COR-L47 (cell line): ENCODE data around the gene EFNB2.

Experiments used
- DNase-seq: peaks from one replicate; lab custom pipeline; 2025; lab: John Stamatoyannopoulos, UW

The EFNB2 gene, protein sequence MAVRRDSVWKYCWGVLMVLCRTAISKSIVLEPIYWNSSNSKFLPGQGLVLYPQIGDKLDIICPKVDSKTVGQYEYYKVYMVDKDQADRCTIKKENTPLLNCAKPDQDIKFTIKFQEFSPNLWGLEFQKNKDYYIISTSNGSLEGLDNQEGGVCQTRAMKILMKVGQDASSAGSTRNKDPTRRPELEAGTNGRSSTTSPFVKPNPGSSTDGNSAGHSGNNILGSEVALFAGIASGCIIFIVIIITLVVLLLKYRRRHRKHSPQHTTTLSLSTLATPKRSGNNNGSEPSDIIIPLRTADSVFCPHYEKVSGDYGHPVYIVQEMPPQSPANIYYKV

DNA sequence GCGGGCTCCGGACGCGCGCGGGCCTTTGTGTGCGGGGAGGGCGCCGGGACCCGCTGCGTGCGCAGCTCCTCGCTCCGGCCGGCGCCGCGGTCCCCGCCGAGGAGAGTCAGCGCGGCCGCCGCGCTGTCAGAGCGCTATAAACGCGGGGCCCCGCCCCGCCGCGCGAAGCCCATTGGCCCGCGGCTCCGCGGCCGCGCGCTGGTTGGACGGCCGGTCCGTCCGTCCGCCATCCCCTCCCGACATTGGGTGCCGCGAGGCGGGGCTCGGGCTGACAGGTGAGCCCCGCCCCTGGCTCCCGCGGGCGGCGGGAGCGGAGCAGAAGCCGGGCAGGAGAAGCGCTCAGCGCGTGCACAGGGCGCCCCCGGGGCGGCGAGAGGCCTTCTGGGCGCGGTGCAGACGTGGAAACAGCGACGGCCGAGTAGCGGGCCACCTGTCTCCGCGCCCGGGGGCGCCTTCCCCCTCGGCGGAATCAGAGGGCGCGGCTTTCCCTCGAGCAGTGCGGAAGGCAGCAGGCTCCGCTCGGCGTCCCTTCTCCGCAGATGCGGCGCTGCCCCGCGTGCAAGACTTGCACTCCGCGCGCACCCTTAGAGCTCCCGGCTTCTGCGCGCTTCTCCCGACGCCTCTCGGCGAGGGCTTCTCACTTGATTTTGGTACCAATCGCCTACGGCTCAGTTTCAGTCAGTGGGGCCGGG is at the start of gene EFNB2:
TSS of gene EFNB2 (minus strand) at position 111 of the 692 bp plus-strand sequence. CDS start 698 bp downstream, outside the sequence.
- DNase-seq: peak; percentile 97

DNA sequence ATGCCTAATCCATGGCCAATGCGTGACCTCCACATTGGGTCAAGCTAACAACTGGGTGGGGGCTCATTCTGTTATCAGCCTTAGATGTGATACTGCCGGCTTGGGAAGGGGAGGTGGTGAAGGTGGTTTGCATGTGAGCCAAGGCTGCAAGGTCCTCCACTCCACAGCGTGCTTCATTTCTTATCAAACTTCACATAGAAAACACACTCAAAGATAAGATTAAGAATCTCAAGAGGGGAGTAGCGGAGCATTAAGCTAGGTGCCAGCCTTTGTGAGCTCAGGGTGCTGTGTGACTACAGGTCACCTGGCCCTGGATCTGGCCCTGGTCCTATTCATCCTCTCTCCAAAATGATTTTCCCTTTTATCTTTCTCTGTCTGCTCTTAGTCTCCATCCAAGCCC is 45.8 kb upstream of the EFNB2 start:
- DNase-seq: no peak

GRCh38 chr13:106575896-106576295 is 40.4 kb upstream of the EFNB2 start:
- no peak for DNase-seq

DNA sequence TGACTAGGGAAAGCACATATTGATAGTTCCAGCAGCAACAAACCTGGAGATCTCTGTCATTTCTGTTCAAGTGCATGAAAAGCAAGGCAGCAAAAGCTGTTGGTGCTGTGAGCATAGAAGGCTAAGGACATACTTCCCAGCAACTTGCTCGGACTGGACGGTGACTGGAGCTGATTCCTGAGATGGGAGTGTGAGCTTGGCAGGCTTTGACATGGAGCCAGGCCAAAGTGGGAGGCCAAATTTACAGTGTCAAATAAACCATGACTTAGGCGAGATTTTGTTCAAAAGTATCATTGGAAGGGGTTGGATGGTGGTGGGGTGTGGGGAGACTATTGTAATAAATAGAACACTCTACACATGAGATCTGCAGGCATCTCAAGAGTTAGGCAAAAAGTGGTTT is 38.4 kb upstream of the EFNB2 start:
- no peak for DNase-seq

- DNase-seq: no peak
Measured at GRCh38 chr13:106573284-106573846, 37.9 kb upstream of the EFNB2 start.

DNA sequence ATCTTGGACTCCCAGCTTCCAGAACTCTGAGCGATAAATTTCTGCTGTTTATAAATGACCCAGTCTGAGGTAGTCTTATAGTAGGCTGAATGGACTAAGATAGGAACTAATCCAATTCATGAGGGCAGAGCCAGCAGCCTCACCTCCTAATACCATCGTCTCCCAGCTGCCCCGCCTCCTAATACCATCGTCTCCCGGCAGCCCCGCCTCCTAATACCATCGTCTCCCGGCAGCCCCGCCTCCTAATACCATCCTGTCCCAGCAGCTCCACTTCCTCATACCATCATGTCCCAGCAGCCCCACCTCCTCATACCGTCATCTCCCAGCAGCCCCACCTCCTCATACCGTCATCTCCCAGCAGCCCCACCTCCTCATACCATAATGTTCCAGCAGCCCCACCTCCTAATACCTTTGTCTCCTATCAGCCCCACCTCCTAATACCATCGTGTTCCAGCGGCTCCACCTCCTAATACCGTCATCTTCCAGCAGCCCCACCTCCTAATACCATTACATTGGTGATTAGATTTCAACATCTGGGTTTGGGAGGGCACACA is 34.9 kb upstream of the EFNB2 start:
- DNase-seq: peak; percentile 57

DNA sequence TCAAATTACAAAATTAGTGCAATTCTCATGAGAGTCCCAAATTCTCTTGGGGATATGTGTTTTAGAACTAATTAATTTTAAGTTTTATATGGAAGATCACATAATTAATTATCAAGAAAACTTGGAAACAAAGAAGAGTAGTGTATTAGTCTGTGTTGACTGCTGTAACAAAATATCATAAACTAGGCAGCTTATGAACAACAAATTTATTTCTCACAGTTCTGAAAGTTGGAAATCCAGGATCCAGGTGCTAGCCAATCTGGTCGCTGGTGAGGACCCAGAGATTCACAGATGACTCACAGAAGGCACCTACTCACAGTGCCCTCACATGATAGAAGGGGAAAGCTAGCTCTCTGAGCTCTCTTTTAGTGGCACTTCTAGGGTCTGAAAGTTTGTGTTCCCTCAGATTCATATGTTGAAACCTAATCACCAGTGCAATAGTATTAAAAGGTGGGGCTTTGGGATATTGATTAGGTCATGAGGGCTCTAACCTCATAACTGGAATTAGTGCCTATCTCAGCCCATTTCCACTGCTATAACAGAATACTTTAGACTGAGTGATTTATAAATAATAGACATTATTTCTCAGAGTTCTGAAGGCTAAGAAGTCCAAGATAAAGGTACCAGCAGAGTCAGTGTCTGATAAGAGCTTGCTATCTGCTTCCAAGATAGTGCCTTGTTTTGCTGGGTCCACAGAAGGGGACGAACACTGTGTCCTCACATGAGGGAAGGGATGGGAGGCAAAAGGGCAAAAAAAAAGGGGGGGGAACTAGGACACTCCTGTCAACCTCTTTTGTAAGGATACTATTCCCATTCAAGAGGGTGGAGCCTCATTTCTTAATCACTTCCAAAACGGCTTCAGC is 34.0 kb upstream of the EFNB2 start:
- no peak for DNase-seq

DNA sequence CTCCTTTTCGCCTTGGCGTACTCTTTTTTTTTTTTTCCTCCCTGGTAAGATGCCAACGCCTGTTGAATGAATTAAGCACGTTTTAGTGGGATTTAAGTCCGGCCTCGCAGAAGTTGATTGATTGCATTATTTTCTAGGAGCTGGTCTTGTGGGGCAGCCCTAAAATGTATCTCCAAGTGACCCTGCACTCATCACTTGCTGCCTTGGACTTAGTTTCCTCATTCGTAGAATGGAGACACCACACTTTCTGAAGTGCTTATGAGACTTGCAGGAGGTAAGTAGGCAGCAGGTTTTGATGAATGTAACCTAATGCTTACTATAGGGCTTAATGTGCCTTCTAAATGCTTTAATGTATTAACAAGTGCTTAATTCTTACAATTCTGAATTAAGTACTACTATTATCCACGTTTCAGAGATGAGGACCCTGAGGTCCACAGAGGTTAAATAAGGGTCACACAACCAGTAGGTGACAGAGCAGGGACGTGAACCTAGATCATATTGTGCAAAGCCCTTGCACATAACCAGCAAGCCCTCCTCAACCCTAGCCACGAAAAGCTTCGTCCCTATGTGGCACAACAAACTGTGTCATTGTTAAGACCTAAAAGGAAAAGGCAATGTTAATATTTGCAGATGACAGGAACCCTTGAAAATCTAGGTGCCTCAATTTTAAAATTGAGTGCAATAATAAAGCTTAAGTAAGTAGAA is 33.0 kb upstream of the EFNB2 start:
- no peak for DNase-seq

DNA sequence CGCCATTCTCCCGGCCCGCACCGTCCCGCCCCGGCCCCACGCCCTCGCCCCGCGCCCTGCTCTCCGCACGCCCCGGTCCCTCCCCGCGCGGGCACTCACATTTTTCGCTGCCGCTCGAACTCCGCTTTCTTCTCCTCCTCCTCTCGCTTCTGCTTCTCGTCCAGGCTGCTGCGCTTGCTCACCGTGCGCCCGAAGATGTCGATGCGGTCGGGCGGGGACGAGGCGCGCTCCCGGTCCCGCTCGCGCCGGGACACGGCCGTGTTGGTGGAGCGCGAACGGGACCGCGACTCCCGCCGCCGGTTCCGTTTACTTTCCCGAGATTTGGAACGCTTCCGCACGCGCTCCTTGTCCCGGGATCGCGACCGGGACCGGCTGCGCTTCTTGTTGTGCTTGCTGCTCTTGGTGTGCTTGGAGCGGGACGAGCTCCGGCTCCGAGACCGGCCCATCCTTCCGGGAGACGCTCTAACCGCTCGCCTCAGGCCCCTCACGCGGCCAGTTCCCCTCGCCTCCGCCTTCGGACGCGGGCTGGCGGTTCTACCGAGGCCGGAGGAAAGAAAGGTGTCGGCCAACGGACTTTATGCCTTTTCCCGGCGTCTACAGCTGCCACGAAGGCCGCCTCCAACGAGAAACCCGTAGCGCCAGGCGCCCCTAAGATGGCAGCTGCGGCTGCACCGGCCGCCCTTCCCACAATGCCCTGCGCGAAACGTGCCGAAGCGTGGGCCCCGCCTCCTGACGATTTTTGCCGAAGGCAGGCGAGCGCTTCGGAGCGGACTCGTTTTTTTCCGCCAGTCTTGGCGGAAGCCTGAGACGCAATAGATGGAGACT is 32.2 kb upstream of the EFNB2 start, which contains the start of gene ARGLU1:
TSS of gene ARGLU1 (minus strand) at position 664 of the 825 bp plus-strand sequence. CDS start at position 446, 218 bp downstream.
- peak; percentile 96 for DNase-seq

DNA sequence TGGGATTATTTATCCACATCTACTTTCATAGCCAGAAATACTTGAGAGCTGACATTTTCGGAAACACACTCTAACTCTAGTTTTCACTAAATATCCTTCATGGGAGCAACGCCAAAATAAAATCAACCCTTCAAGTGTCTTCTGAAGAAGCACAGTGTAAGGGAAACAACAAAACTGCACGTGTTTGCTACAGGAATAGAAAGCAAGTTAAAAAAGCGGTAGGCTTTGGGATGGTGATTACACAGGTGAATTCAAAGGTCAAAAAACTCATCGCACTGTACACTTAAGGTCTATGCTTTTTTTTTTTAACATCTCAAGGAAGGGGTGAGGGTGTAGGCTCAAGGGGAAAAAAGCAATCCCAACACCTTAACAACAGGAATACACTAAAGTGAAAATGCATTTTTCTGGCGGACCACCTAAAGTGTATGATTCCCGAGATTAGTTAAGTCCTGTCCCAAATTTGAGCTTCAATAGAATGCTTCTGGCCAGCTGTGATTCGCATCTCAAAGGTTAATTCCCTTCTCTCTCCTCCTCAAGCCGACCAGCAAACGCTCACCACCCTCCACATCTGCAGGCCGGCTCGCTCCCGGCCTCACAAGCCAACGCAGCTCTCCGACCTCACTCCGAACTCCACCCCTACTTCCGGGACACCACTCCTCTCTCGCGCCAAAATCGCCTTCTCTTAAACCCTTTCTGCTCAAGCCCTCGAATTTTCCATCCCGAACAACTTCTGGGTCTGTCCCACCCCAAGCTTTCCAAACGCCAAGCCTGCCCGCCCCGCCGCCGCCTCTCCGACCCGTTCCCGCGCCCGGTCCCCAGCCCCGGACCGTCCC is 31.4 kb upstream of the EFNB2 start:
- DNase-seq: peak; percentile 35

DNA sequence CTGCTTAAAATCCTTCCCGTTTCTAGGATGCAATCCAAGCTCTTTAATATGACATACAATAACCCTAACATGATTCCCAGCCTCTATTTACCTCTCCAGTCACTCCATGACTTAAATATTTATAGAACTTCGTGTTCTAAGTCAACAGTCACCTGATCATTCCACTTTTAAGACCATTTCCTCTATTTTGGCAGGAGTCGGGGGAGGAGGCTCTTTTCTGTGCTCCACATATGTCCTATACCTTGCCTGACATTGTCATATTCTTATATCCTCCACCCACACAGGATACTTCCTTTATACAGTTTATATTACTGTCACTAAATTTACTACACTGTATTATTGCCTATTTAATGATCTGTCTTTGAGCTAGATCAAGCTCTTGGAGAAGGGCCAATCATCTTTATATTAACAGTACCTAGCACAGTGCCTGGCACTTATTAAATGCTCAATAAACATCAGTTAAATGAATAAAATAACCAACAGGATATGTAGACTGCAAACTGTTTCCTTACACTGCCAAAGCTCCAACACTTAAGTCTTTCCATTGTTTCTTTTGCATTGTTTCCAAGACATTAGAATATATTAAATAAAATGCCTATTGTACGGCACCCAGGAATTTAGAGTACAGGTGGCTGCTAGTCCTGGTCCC is 29.8 kb upstream of the EFNB2 start:
- DNase-seq: no peak

- no peak for DNase-seq
Measured at GRCh38 chr13:106562301-106562700, 26.8 kb upstream of the EFNB2 start.

DNA sequence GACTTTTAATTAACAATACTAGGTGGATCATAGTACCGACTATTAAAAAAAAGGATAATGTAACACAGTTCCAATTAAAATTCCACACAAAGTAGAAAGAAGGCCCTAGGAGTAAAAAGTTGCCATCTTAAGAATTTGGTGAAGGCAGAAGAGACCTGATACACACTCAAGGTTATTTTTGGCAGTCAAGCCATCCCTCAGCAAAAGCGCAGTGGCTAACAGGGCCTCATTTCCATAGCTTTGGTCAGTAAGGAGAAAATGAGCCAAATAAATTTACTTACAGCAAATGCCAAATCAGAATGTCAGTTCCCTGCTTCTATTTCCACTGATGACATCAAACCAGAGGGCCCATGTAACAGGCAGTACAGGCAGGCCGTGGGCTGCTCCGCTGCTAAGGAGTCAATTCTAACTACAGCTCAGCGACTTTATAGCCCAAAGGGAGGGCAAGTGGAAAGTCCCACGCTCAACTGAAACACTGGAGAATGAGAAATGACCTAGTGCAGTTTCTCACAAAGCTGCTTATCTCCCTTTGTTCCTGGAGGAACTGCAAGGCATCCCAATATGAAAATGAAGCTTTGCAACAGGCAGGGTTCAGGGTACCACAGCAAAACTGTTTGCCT is 26.2 kb upstream of the EFNB2 start:
- no peak for DNase-seq

- no peak for DNase-seq
Measured at GRCh38 chr13:106560821-106561220, 25.4 kb upstream of the EFNB2 start.

DNA sequence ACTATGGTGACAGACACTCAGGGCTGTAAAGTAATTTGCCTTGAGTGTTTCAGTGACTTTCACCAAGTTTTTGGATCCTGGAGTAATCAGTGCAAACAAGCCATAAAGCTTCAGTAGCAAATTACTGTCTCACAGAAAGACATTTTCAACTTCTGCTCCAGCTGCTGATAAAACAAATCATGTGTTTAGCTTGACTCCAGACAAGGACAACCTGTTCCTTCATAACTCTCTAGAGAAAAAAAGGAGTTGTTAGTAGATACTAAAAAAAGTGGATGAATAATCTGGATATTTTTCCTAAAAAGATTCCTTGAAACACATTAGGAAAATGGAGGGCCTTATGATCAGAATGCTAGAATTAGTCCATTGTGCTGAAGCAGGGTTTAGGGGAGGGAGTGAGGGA is 23.1 kb upstream of the EFNB2 start:
- DNase-seq: no peak

DNA sequence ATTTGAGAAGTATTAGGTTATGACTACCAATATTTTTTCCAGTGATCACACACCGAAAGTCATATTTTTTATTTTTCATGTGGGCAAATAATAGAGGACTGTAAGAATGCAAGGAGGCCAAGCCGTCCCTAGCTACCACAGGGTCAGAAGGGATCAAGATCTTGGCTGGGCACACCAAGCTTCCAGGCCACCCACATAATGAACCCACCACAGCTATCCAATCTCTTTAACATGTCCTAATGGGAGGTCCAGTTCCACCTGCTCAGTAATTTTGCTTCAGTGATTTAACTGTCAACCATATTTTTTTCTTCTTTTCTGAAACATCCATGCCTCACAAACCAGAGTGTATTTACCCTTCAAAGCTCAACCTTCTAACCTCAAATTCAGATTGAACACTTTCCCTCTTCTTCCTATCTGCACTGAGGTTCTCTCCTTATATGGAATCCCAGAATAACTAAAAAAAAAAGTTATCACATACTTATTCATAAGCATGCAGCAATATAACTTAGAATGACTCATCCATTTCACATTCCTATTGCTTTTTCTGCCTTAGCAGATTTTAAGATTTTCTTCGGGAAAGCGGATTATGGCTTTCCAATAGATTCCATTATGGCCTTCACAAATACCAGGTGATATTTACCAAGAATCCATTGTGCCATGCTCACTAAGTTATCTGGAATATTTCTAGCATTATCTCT is 20.3 kb upstream of the EFNB2 start:
- no peak for DNase-seq

GRCh38 chr13:106551751-106552150 is 16.3 kb upstream of the EFNB2 start:
- DNase-seq: no peak

GRCh38 chr13:106551350-106551749 is 15.9 kb upstream of the EFNB2 start:
- DNase-seq: no peak
